Fibroblast of lung (primary cell): ENCODE measurements around the gene RNPEP. TPM values are rescaled to one million over a fixed set of nuclear protein-coding genes. Genes with fewer than 3 reads are reported as not detected.

Source experiments
- DNase-seq, 2 donors: peaks; one replicate each; pipeline versions ENCODE4 v3.0.0 to v3.0.0-alpha.2; 2010; ENCODE audit warnings: low read depth in 2 of 2
- H2AFZ ChIP-seq: 2 replicates; pipeline ENCODE4 v1.5.1; 2012; ENCODE audit warnings: low read length, control low read depth, inconsistent platforms
- H3K27ac ChIP-seq: 2 replicates; pipeline ENCODE4 v1.5.1; 2011; ENCODE audit warnings: low read length, control low read depth; ENCODE audit not compliant: insufficient read depth
- H3K27me3 ChIP-seq: 2 replicates; pipeline ENCODE4 v1.5.1; 2011; ENCODE audit warnings: mild to moderate bottlenecking, low read length; ENCODE audit not compliant: control insufficient read depth, insufficient read depth
- H3K36me3 ChIP-seq: 2 replicates; pipeline ENCODE4 v1.5.1; 2011; ENCODE audit warnings: low read length; ENCODE audit not compliant: control insufficient read depth, insufficient read depth
- H3K4me1 ChIP-seq: 2 replicates; pipeline ENCODE4 v1.5.1; 2011; ENCODE audit warnings: low read length; ENCODE audit not compliant: control insufficient read depth, insufficient read depth; ENCODE audit errors: extremely low read depth
- H3K4me2 ChIP-seq: 2 replicates; pipeline ENCODE4 v1.5.1; 2011; ENCODE audit warnings: low read length, control low read depth; ENCODE audit not compliant: insufficient read depth; ENCODE audit errors: extremely low read depth
- H3K4me3 ChIP-seq, 4 experiments: fragments of 200-600 bp in 1 of 4; sonication (generic) in 1 of 4; replicated peaks in 1 of 4; 2 replicates each; pipeline ENCODE4 v1.5.1; 2011 to 2016; ENCODE audit warnings: low read length in 4 of 4, low read depth in 3 of 4, mild to moderate bottlenecking in 3 of 4, control low read depth in 2 of 4, inconsistent platforms in 1 of 4, mixed read lengths in 1 of 4; ENCODE audit not compliant: insufficient read depth in 1 of 4; ENCODE audit errors: control extremely low read depth in 1 of 4
- H3K79me2 ChIP-seq: 2 replicates; pipeline ENCODE4 v1.5.1; 2012; ENCODE audit warnings: mild to moderate bottlenecking, low read length, inconsistent platforms; ENCODE audit not compliant: control insufficient read depth, insufficient read depth
- H3K9ac ChIP-seq: 2 replicates; pipeline ENCODE4 v1.5.1; 2011; ENCODE audit warnings: mild to moderate bottlenecking, low read length, control low read depth; ENCODE audit not compliant: insufficient read depth
- H3K9me3 ChIP-seq: 2 replicates; pipeline ENCODE4 v1.5.1; 2012; ENCODE audit warnings: low read depth, low read length; ENCODE audit not compliant: control insufficient read depth, insufficient read depth
- H4K20me1 ChIP-seq: 2 replicates; pipeline ENCODE4 v1.5.1; 2011; ENCODE audit warnings: low read length; ENCODE audit not compliant: control insufficient read depth, insufficient read depth; ENCODE audit errors: extremely low read depth
- EZH2 ChIP-seq: IDR thresholded peaks from 2 replicates; pipeline ENCODE4 v1.5.1; 2012; ENCODE audit warnings: low read length, control low read depth, mild to moderate bottlenecking; ENCODE audit errors: missing control alignments
- polyA plus RNA-seq, 2 donors: library from polyadenylated mRNA; depleted of rRNA in 1 of 2; stranded (reverse) in 1 of 2; unstranded in 1 of 2; fragments of >200 nt; gene quantifications; 2 replicates each; pipeline ENCODE4 v1.2.1, GENCODE V29; 2011 to 2012; ENCODE audit warnings: missing spikeins in 1 of 2
- total RNA-seq: library from RNA; depleted of rRNA; stranded (reverse); fragments of >200 nt; gene quantifications from 2 replicates; pipeline ENCODE4 v1.2.1, GENCODE V29; 2014
- TF ChIP-seq, protein P1 (sequence below), 2 donors: IDR thresholded peaks in 1 of 2; conservative IDR thresholded peaks in 1 of 2; 1 replicate in 1 of 2; 2 replicates in 1 of 2; pipeline ENCODE4 v1.5.1; 2011 to 2012; ENCODE audit warnings: low read length in 2 of 2, control low read depth in 1 of 2, inconsistent platforms in 1 of 2, low read depth in 1 of 2, mild to moderate bottlenecking in 1 of 2

The RNPEP gene
- total and polyA plus RNA-seq, 2 donors (not counting 1 experiment from before 2014, with no cell fraction given): 56.9 to 77.1 TPM

DNA sequence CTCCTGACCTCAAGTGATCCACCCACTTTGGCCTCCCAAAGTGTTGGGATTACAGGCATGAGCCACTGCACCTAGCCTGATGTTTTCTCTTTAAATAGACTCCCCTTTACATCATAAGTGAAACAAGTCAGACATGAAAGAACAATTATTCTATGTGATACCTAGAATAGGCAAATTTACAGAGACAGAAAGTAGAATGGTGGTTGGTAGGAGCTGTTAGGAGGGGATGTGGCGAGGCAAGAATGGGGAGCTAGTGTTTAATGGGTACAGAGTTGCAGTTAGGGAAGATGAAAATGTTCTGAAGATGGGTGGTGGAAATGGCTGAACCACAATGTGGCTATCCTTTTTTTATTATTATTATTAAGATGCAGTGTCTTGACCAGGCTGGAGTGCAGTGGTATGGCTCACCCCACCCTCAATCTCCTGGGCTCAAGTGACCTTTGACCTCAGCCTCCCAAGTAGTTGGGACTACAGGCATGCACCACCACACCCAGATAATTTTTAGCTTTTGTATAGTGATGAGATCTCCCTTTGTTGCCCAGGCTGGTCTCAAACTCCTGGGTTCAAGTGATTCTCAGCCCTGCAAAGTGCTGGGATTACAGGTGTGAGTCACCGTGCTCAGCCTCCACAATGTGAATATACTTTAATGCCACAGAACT lies 56.4 kb downstream of the RNPEP start:
- H3K4me2 ChIP-seq: no peak overlapping the region
- H3K27ac ChIP-seq: no peak overlapping the region

DNA sequence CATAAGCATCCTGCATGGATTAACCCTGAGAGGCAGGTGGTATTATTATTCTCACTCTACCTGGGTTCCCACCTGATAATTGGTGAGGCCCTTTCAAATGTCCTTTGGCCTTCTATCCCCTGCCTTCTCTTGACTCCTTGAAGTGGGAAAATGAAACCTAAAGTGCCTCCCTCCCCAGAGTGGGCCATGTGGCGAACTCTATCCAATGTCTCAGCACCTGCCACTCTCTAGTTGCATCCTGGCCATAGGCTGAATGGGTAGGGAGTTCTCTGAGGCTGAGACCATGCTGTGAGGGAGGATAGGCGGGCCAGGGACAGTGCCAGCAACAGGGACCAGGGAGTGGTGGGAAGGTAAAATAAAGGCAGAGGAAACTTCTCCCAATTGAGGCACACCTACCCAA lies 63.3 kb downstream of the RNPEP start:
- Histone ChIP-seq H4K20me1 (no peaks in the 10 kb centered on the region), H3K9ac (no peak overlapping the region), H3K27ac (no peak overlapping the region), H3K4me2 (no peak overlapping the region), H3K9me3 (no peaks in the 10 kb centered on the region), H3K79me2 (no peaks in the 10 kb centered on the region), H3K36me3 (no peaks in the 10 kb centered on the region), H3K4me1 (peaks cover 2% of the 10 kb centered on the region), H2AFZ (no peak overlapping the region), H3K27me3 (peaks cover 9% of the 10 kb centered on the region), H3K4me3 (no peak overlapping the region)
- no peak for DNase-seq
- TF ChIP-seq, protein P1, sequence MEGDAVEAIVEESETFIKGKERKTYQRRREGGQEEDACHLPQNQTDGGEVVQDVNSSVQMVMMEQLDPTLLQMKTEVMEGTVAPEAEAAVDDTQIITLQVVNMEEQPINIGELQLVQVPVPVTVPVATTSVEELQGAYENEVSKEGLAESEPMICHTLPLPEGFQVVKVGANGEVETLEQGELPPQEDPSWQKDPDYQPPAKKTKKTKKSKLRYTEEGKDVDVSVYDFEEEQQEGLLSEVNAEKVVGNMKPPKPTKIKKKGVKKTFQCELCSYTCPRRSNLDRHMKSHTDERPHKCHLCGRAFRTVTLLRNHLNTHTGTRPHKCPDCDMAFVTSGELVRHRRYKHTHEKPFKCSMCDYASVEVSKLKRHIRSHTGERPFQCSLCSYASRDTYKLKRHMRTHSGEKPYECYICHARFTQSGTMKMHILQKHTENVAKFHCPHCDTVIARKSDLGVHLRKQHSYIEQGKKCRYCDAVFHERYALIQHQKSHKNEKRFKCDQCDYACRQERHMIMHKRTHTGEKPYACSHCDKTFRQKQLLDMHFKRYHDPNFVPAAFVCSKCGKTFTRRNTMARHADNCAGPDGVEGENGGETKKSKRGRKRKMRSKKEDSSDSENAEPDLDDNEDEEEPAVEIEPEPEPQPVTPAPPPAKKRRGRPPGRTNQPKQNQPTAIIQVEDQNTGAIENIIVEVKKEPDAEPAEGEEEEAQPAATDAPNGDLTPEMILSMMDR (conservative IDR thresholded peaks at IDR 0.05 in 1 of 2, IDR thresholded peaks at IDR 0.05 in 1 of 2; ENCODE audit: low read depth in 1 of 2, low read length in 2 of 2): no peak
- TF ChIP-seq EZH2: no peak

More for the DNA sequence above, 56.4 kb downstream of the RNPEP start:
- no peak overlapping the region for H2AFZ ChIP-seq
- H3K79me2 ChIP-seq: no peaks in the 10 kb centered on the region
- no peaks in the 10 kb centered on the region for H4K20me1 ChIP-seq
- H3K27me3 ChIP-seq: peaks cover 4% of the 10 kb centered on the region
- H3K4me3 ChIP-seq: no peak overlapping the region
- H3K36me3 ChIP-seq: no peaks in the 10 kb centered on the region
- peaks cover 2% of the 10 kb centered on the region for H3K4me1 ChIP-seq
- DNase-seq: no peak
- no peak overlapping the region for H3K9ac ChIP-seq
- H3K9me3 ChIP-seq: no peaks in the 10 kb centered on the region
- TF ChIP-seq EZH2: no peak
- TF ChIP-seq, protein P1 (conservative IDR thresholded peaks at IDR 0.05 in 1 of 2, IDR thresholded peaks at IDR 0.05 in 1 of 2; ENCODE audit: low read depth in 1 of 2, low read length in 2 of 2): no peak

DNA sequence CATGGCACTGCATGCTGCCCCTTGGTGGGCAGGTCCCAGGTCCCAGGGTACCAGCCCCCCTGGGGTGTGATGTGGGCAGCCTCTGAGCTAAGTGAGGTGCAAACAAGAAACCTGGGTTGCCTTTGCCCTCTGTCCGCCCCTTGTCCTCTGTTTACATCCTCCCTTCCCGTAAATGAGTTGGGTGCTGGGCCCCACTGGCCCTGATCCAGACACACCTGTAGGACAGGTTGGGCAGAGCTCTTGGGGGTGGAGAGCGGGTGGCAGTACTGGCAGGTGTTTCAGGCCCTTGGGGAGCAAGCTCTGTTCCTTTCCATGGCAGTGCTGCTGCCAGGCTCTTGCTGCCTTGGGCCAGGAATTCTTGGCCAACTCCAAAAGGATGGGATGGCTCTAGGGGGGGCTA lies 63.8 kb downstream of the RNPEP start:
- no peak overlapping the region for H3K4me3 ChIP-seq
- no peak overlapping the region for H3K4me2 ChIP-seq

More for the DNA sequence above, 63.8 kb downstream of the RNPEP start:
- no peak overlapping the region for H2AFZ ChIP-seq
- H3K4me1 ChIP-seq: peaks cover 2% of the 10 kb centered on the region
- no peak overlapping the region for H3K9ac ChIP-seq
- no peak overlapping the region for H3K27ac ChIP-seq
- H3K79me2 ChIP-seq: no peaks in the 10 kb centered on the region
- no peak for DNase-seq
- H3K9me3 ChIP-seq: no peaks in the 10 kb centered on the region
- no peaks in the 10 kb centered on the region for H4K20me1 ChIP-seq
- no peaks in the 10 kb centered on the region for H3K36me3 ChIP-seq
- peaks cover 9% of the 10 kb centered on the region for H3K27me3 ChIP-seq
- TF ChIP-seq, protein P1 (conservative IDR thresholded peaks at IDR 0.05 in 1 of 2, IDR thresholded peaks at IDR 0.05 in 1 of 2; ENCODE audit: low read depth in 1 of 2, low read length in 2 of 2): no peak
- no peak for TF ChIP-seq EZH2
